LNCAP (cell line): ENCODE results near the gene EFNA5.

Source experiments
- TF ChIP-seq, protein P1 (sequence below): fragments of 450-650 bp; IDR thresholded peaks from 2 replicates; pipeline ENCODE4 v1.5.1; 2017; ENCODE audit warnings: mild to moderate bottlenecking

Gene EFNA5

DNA sequence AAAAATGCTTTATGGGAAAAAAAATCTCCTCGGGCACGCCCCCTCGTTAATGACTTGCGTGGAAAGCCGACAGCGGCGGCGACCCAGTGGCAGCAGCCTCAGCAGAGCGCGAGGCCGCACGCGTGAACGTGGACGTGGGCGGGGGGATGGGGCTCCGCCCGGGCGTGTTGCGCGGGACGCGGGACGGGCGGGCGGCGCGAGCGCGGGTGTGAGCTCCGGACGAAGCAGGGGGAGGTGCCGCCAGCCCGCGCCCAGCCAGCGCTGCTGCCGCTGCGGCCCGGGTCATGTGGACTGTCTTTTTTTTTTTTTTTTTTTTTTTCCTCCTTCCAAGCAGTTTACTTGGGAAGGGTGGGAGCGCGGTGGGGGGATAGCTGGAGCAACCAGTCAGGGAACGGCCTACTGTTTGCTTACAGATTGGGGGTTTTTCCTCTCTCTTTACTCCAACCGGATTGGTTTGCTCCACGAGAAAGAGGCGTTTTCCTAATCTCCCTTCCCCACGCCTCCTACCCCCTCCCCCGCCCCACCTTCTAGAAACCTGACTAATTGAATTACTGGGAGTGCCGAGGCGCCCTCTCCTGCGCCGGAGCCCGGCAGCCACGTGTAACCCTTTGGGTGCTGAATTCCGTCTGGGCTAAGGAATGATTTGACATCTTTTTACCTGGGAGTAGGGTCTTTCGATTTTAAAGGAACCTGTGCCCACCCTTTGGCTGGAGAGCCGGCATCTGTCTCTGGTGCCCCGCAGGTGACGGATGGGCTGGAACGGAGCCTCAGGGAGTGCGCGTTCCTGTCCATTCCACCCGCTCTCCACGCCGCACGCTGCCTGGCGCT, 1.7 kb upstream of the EFNA5 start:
- TF ChIP-seq, protein P1, sequence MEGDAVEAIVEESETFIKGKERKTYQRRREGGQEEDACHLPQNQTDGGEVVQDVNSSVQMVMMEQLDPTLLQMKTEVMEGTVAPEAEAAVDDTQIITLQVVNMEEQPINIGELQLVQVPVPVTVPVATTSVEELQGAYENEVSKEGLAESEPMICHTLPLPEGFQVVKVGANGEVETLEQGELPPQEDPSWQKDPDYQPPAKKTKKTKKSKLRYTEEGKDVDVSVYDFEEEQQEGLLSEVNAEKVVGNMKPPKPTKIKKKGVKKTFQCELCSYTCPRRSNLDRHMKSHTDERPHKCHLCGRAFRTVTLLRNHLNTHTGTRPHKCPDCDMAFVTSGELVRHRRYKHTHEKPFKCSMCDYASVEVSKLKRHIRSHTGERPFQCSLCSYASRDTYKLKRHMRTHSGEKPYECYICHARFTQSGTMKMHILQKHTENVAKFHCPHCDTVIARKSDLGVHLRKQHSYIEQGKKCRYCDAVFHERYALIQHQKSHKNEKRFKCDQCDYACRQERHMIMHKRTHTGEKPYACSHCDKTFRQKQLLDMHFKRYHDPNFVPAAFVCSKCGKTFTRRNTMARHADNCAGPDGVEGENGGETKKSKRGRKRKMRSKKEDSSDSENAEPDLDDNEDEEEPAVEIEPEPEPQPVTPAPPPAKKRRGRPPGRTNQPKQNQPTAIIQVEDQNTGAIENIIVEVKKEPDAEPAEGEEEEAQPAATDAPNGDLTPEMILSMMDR: 0 out of 2 replicates have a peak, but pooled peaks have one; percentile 11

DNA sequence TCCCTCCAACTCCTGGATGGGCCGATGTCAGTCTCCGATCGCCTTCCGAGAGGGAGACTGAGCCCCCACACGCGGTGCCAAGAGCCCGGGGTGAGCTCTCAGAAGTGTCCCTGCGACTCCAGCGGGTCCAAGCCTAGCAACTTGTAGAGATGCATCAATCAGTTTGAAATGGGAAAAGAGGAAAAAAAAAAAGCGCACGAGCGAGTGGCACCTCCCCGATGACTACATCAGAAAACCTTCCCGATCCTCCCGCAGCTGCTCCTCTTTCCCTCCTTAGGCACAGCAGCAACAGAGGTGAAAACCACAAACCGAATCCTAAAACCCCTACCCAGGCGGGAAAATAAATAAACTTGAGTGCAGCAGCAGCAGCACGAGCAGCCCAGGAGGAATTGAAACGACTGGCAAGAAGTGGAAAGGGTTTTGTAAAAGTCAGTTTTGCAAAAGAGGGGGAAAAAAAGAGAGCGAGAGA, 1.0 kb upstream of the EFNA5 start:
- TF ChIP-seq, protein P1: no peak

- TF ChIP-seq, protein P1: no peak
Observed at GRCh38 chr5:107670087-107670931, 428 bp downstream of the EFNA5 start.

DNA sequence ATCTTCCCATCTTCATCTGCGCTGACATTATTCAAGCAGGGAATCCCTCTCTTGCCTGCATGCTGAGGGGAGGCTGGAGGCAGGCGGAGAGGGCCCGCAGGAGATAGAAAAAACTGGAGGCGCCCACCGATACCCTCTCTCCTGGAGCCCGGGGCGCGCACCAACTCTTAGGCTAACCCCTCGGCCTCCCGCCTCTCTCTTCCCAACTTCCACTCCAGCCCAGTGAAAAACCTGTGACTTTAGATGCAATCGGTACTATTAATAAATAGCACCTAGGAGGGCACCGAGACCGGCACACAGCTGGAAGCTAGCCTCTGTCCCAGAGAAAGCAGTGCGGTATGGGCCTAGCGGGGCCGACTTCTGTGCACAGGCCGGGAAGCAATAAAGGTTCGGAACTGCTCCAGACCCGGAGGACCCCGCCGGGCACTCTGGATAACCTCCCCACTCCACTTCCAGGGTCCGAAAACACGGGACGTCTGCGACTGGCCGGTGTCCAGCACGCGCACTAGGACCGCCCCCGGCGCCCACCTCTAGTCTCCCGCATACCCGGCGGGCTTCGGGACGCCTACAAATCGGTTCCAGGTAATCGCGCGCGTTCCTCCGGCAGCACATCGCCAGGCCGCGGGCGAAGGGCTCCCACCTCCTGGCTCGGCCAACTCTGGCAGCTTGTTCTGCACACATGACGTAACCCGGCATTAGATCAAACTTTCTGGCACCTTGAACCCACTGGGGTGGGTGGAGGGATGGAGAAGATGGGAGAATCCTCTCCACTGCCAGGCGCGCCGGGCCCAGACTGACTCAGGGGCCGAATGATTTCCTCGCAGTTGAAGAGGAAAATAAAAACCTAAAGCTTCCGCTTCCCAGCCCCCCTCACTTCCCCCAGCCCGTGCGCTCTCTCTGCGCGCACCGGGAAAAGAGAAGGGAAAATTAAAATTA, 1.4 kb downstream of the EFNA5 start:
- TF ChIP-seq, protein P1: no peak

- TF ChIP-seq, protein P1: no peak
Observed at GRCh38 chr5:107668154-107669095, 2.3 kb downstream of the EFNA5 start.

- TF ChIP-seq, protein P1: no peak
Observed at GRCh38 chr5:107666051-107666655, 4.6 kb downstream of the EFNA5 start.
